GM18526 (cell line): Measurements from ENCODE around the gene JAZF1.

Source experiments
- POLR2A ChIP-seq: IDR thresholded peaks from 3 replicates; pipeline ENCODE4 v1.6.1; 2011; ENCODE audit not compliant: insufficient read length; ENCODE audit errors: extremely low read depth

JAZF1 gene

GRCh38 chr7:27840313-27840712 lies 340.3 kb downstream of the JAZF1 start:
- TF ChIP-seq POLR2A: no peak

GRCh38 chr7:27839099-27839498 lies 341.5 kb downstream of the JAZF1 start:
- no peak for TF ChIP-seq POLR2A

GRCh38 chr7:27836536-27836935 lies 344.1 kb downstream of the JAZF1 start:
- TF ChIP-seq POLR2A: no peak

GRCh38 chr7:27835376-27835775 lies 345.2 kb downstream of the JAZF1 start:
- TF ChIP-seq POLR2A: no peak

GRCh38 chr7:27834179-27834921 lies 346.2 kb downstream of the JAZF1 start:
- TF ChIP-seq POLR2A: no peak

- no peak for TF ChIP-seq POLR2A
Observed at GRCh38 chr7:27826357-27826756, 354.2 kb downstream of the JAZF1 start.

- TF ChIP-seq POLR2A: no peak
Observed at GRCh38 chr7:27825891-27826290, 354.7 kb downstream of the JAZF1 start.

- no peak for TF ChIP-seq POLR2A
Observed at GRCh38 chr7:27822245-27822644, 358.4 kb downstream of the JAZF1 start.

- no peak for TF ChIP-seq POLR2A
Observed at GRCh38 chr7:27812706-27813105, 367.9 kb downstream of the JAZF1 start.

- TF ChIP-seq POLR2A: no peak
Observed at GRCh38 chr7:27810186-27810585, 370.4 kb downstream of the JAZF1 start.

GRCh38 chr7:27808626-27809025 lies 372.0 kb downstream of the JAZF1 start:
- no peak for TF ChIP-seq POLR2A

GRCh38 chr7:27804139-27804538 lies 376.5 kb downstream of the JAZF1 start:
- TF ChIP-seq POLR2A: no peak

- TF ChIP-seq POLR2A: no peak
Observed at GRCh38 chr7:27802999-27803398, 377.6 kb downstream of the JAZF1 start.

- no peak for TF ChIP-seq POLR2A
Observed at GRCh38 chr7:27799212-27799611, 381.4 kb downstream of the JAZF1 start.

- TF ChIP-seq POLR2A: no peak
Observed at GRCh38 chr7:27795977-27796376, 384.6 kb downstream of the JAZF1 start.

- no peak for TF ChIP-seq POLR2A
Observed at GRCh38 chr7:27793780-27794179, 386.8 kb downstream of the JAZF1 start.

GRCh38 chr7:27788437-27788836 lies 392.2 kb downstream of the JAZF1 start:
- TF ChIP-seq POLR2A: no peak
